HG03571 (cell line): ENCODE results near the gene HIC2.
"Not testable (repeated sequence)": the region's sequence is repeated elsewhere in the genome, so short reads cannot be mapped to it uniquely, and the experiment has no call there.

ENCODE experiments used
- ATAC-seq: cut with Tn5 transposase; IDR thresholded peaks from one replicate; pipeline ENCODE4 v1.9.1; 2021; ENCODE audit not compliant: unreplicated experiment

HIC2 gene

GRCh38 chr22:21434378-21435233, 17.4 kb downstream of the HIC2 start:
- not testable (repeated sequence) for ATAC-seq

GRCh38 chr22:21435998-21436810, 19.0 kb downstream of the HIC2 start:
- ATAC-seq = not testable (repeated sequence)

GRCh38 chr22:21438013-21438412, 20.8 kb downstream of the HIC2 start:
- not testable (repeated sequence) for ATAC-seq

GRCh38 chr22:21440018-21440636, 23.0 kb downstream of the HIC2 start:
- ATAC-seq = not testable (repeated sequence)

- ATAC-seq = not testable (repeated sequence)
Observed at GRCh38 chr22:21440676-21441075, 23.5 kb downstream of the HIC2 start.

GRCh38 chr22:21441170-21441569, 24.0 kb downstream of the HIC2 start:
- ATAC-seq = not testable (repeated sequence)

GRCh38 chr22:21442123-21442522, 25.0 kb downstream of the HIC2 start:
- ATAC-seq = not testable (repeated sequence)

GRCh38 chr22:21442646-21443045, 25.5 kb downstream of the HIC2 start:
- ATAC-seq = not testable (repeated sequence)

- no peak for ATAC-seq
Observed at GRCh38 chr22:21443057-21443734, 26.0 kb downstream of the HIC2 start.

GRCh38 chr22:21443735-21444421, 26.7 kb downstream of the HIC2 start:
- no peak for ATAC-seq

- ATAC-seq = no peak
Observed at GRCh38 chr22:21444701-21445436, 27.7 kb downstream of the HIC2 start.

- no peak for ATAC-seq
Observed at GRCh38 chr22:21445437-21446127, 28.4 kb downstream of the HIC2 start.

GRCh38 chr22:21446128-21446826, 29.1 kb downstream of the HIC2 start:
- no peak for ATAC-seq

- ATAC-seq = no peak
Observed at GRCh38 chr22:21446827-21447690, 29.9 kb downstream of the HIC2 start.

GRCh38 chr22:21447694-21448402, 30.7 kb downstream of the HIC2 start:
- no peak for ATAC-seq

GRCh38 chr22:21448627-21449416, 31.7 kb downstream of the HIC2 start:
- no peak for ATAC-seq
